SK-N-SH treated with all-trans-retinoic acid at 6 μM for 48 hours (cell line): ENCODE results near the gene ALDH1B1.

Source experiments
- CREB5 ChIP-seq: fragments of 250-450 bp; sonication (Bioruptor Pico); IDR thresholded peaks from 2 replicates; pipeline ENCODE4 v1.5.1; 2020; ENCODE audit warnings: low read depth, mild to moderate bottlenecking, moderate library complexity
- ESRRG ChIP-seq: fragments of 250-450 bp; sonication (Bioruptor Pico); IDR thresholded peaks from 2 replicates; pipeline ENCODE4 v1.6.1; 2021; ENCODE audit warnings: mild to moderate bottlenecking
- PATZ1 ChIP-seq: fragments of 250-450 bp; sonication (Bioruptor Pico); IDR thresholded peaks from 2 replicates; pipeline ENCODE4 v1.8.0; 2020; ENCODE audit warnings: mild to moderate bottlenecking, moderate library complexity, borderline replicate concordance
- POU6F1 ChIP-seq: fragments of 250-450 bp; sonication (Bioruptor Pico); IDR thresholded peaks from 2 replicates; pipeline ENCODE4 v1.8.0; 2021; ENCODE audit warnings: low read depth, mild to moderate bottlenecking, moderate library complexity, borderline replicate concordance
- RARB ChIP-seq: fragments of 250-450 bp; sonication (Bioruptor Pico); IDR thresholded peaks from 2 replicates; pipeline ENCODE4 v1.8.0; 2021; ENCODE audit warnings: mild to moderate bottlenecking, moderate library complexity
- TOX ChIP-seq: fragments of 250-450 bp; sonication (Bioruptor Pico); IDR thresholded peaks from 2 replicates; pipeline ENCODE4 v1.8.0; 2021; ENCODE audit warnings: mild to moderate bottlenecking, moderate library complexity, borderline replicate concordance
- ZFP3 ChIP-seq: fragments of 250-450 bp; sonication (Bioruptor Pico); IDR thresholded peaks from 2 replicates; pipeline ENCODE4 v1.5.0; 2020; ENCODE audit warnings: mild to moderate bottlenecking, moderate library complexity
- ZFP30 ChIP-seq: fragments of 450-650 bp; formaldehyde crosslinking; IDR thresholded peaks from 2 replicates; pipeline ENCODE4 v1.5.0; 2022; ENCODE audit warnings: mild to moderate bottlenecking, moderate library complexity

- TF ChIP-seq ZFP3: no peak
- no peak for TF ChIP-seq RARB (CRISPR knock-in tag)
- no peak for TF ChIP-seq TOX (CRISPR knock-in tag)
- TF ChIP-seq ZFP30 (CRISPR knock-in tag): no peak
- no peak for TF ChIP-seq ESRRG (CRISPR knock-in tag)
- no peak for TF ChIP-seq PATZ1 (CRISPR knock-in tag)
- no peak for TF ChIP-seq CREB5 (CRISPR knock-in tag)
- no peak for TF ChIP-seq POU6F1 (CRISPR knock-in tag)
These were observed 44.2 kb downstream of the ALDH1B1 start for GRCh38 chr9:38436708-38437107.
